ENCODE measurements around the gene FSD2.
A peak's percentile ranks its signal among the peaks of the same experiment; 100 is the strongest.

DNA sequence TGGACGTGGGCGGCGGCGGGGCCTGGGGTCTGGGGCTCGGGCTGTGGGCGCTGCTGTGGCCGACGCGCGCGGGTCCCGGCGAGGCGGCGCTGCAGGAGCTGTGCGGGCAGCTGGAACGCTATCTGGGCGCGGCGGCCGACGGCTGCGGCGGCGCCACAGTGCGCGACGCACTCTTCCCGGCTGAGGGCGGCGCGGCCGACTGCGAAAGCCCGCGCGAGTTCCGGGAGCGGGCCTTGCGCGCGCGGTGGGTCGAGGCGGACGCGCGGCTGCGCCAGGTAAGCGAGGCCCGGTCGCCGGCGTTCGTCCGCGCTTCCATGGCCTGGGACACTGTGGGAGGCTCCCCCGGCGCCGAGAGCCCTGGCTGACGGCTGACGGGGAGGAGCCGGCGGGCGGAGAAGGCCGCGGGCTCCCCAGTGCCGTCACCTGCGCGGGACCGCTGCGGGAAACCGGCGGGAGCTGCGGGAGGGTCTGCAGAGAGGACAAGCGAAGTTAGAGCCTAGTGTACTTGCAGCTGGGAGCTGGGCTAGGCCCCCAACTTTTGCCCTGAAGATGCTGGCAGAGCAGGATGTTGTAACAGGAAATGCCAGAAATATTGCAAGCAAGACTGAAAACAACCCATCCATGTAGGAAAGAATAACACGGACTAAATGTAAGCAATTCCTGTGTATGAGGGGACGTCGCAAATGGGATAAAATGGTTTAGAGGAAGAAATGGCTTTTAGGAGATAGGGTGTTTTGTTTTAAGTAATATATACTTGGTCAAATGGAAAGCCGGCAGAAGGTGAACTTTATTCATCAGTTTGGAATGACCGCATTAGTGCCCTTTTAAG, 4.4 kb upstream of the FSD2 start:
- TF ChIP-seq, protein P1, sequence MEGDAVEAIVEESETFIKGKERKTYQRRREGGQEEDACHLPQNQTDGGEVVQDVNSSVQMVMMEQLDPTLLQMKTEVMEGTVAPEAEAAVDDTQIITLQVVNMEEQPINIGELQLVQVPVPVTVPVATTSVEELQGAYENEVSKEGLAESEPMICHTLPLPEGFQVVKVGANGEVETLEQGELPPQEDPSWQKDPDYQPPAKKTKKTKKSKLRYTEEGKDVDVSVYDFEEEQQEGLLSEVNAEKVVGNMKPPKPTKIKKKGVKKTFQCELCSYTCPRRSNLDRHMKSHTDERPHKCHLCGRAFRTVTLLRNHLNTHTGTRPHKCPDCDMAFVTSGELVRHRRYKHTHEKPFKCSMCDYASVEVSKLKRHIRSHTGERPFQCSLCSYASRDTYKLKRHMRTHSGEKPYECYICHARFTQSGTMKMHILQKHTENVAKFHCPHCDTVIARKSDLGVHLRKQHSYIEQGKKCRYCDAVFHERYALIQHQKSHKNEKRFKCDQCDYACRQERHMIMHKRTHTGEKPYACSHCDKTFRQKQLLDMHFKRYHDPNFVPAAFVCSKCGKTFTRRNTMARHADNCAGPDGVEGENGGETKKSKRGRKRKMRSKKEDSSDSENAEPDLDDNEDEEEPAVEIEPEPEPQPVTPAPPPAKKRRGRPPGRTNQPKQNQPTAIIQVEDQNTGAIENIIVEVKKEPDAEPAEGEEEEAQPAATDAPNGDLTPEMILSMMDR (IDR thresholded peaks at IDR 0.05; ENCODE audit: control extremely low read depth in 1 of 3, insufficient read depth in 1 of 3, low read depth in 1 of 3, low read length in 3 of 3) = no peak
- TF ChIP-seq SP2 (IDR thresholded peaks at IDR 0.05; ENCODE audit: low read length) (no peak), GTF2F1 (IDR thresholded peaks at IDR 0.05; ENCODE audit: borderline replicate concordance, low read depth, low read length) (no peak), PHF8 (conservative IDR thresholded peaks at IDR 0.05; ENCODE audit: low read depth, low read length) (peak; percentile 5; the same call in 1 of the 2 replicates), POLR2A (IDR thresholded peaks at IDR 0.05; ENCODE audit: control extremely low read depth in 1 of 2, low read depth in 2 of 2, low read length in 2 of 2) (no peak), SP4 (IDR thresholded peaks at IDR 0.05; ENCODE audit: low read length) (no peak), SRF (IDR thresholded peaks at IDR 0.05; ENCODE audit: low read depth, low read length) (no peak), SP1 (IDR thresholded peaks at IDR 0.05; ENCODE audit: low read depth, low read length) (no peak), POU5F1 (IDR thresholded peaks at IDR 0.05; ENCODE audit: low read depth, low read length) (no peak), BRCA1 (IDR thresholded peaks at IDR 0.05; ENCODE audit: low read depth, low read length) (no peak), RXRA (IDR thresholded peaks at IDR 0.05; ENCODE audit: insufficient read depth, low read depth, low read length) (no peak), YY1 (IDR thresholded peaks at IDR 0.05; ENCODE audit: low read depth, low read length) (no peak), BCL11A (IDR thresholded peaks at IDR 0.05; ENCODE audit: low read depth in 2 of 2, low read length in 2 of 2) (no peak), FOSL1 (IDR thresholded peaks at IDR 0.05; ENCODE audit: insufficient read depth, low read depth, low read length) (no peak)
